Melanocyte of skin (primary cell): ENCODE measurements around the gene NWD2. TPM values are rescaled to one million over a fixed set of nuclear protein-coding genes. Genes with fewer than 3 reads are reported as not detected.

Experiments
- small RNA-seq, 2 donors: library from RNA; depleted of rRNA; stranded (forward); fragments of <200 nt; gene quantifications; one replicate each; pipeline ENCODE3, GENCODE V24; 2012
- total RNA-seq, 2 donors: library from RNA; depleted of rRNA; stranded (reverse); fragments of >200 nt; gene quantifications; 2 replicates each; pipeline ENCODE4 v1.2.3, GENCODE V29; 2012

The NWD2 gene
- not detected for total RNA-seq

GRCh38 chr4:37244583-37245390 is at the start of gene NWD2:
TSS of gene NWD2 (plus strand) at chr4:37244743. CDS start at chr4:37245068, 325 bp downstream.

Small RNAs within 50 kb of the gene (small RNA-seq; reads per million reads assigned to genes)
- gene MIR4801, result 0 reads per million in 2 donors
